Left lung (tissue), 10 donors: ENCODE data around the gene PPP4R3A. TPM values are rescaled to one million over a fixed set of nuclear protein-coding genes. Genes with fewer than 3 reads are reported as not detected.
"Not testable (repeated sequence)": the region's sequence is repeated elsewhere in the genome, so short reads cannot be mapped to it uniquely, and the experiment has no call there.

Source experiments
- ATAC-seq: fragments of 200-7000 bp; cut with Tn5 transposase; one replicate; pipeline ENCODE4 v1.9.1; 2020; ENCODE audit warnings: moderate library complexity
- DNase-seq, 4 donors: peaks; one replicate each; pipeline ENCODE4 v3.0.0-alpha.2; 2013 to 2020
- H3K27ac ChIP-seq, 2 donors: fragments of 200-600 bp; sonication (generic) in 1 of 2; one replicate each; pipeline versions ENCODE4 v1.5.0 to v1.8.0; 2020 to 2021
- H3K27me3 ChIP-seq, 2 donors: fragments of 200-600 bp; sonication (generic) in 1 of 2; one replicate each; pipeline versions ENCODE4 v1.5.0 to v1.8.0; 2020 to 2021
- H3K36me3 ChIP-seq, 2 donors: fragments of 200-600 bp; sonication (generic) in 1 of 2; one replicate each; pipeline versions ENCODE4 v1.5.0 to v1.8.0; 2020 to 2021
- H3K4me1 ChIP-seq, 2 donors: fragments of 200-600 bp; one replicate each; pipeline ENCODE4 v1.8.0; 2021
- H3K4me3 ChIP-seq, 2 donors: fragments of 200-600 bp; sonication (generic) in 1 of 2; one replicate each; pipeline versions ENCODE4 v1.5.0 to v1.8.0; 2020 to 2021; ENCODE audit warnings: mild to moderate bottlenecking in 1 of 2
- H3K9me3 ChIP-seq, 2 donors: fragments of 200-600 bp; sonication (generic) in 1 of 2; one replicate each; pipeline versions ENCODE4 v1.5.0 to v1.8.0; 2020 to 2021
- CTCF ChIP-seq, 2 donors: fragments of 200-600 bp; sonication (generic) in 1 of 2; IDR thresholded peaks; one replicate each; pipeline versions ENCODE4 v1.5.0 to v1.8.0; 2021; ENCODE audit warnings: antibody characterized with exemption in 2 of 2
- intact Hi-C, 2 donors: fragments of 100-400 bp; cut with DNase I; formaldehyde crosslinking; loops; one replicate each; pipeline versions ENCODE4 v1.11.2 to v1.14.2; 2022
- polyA plus RNA-seq, 6 donors: library from polyadenylated mRNA; unstranded; fragments of 120-200 nt; gene quantifications; one replicate each; pipeline ENCODE4 v1.2.1, GENCODE V29; 2013; ENCODE audit not compliant: insufficient read length in 6 of 6
- total RNA-seq, 2 donors: library from RNA; stranded (reverse); fragmentation: NEBNext Ultra II Directional; extraction: Animal tissue kit (Norgen Biotek cat#: 25700); gene quantifications; one replicate each; pipeline ENCODE4 v1.2.1, GENCODE V29; 2021
- donor health status: DM: no; HTN: yes; CAD: no.
- donor health status: DM: no; HTN: no; CAD: no.

Gene PPP4R3A
- total and polyA plus RNA-seq, 8 donors: 68.8 to 125 (median 110) TPM

- Histone ChIP-seq H3K27ac (no peak overlapping the region), H3K27me3 (no peaks in the 10 kb centered on the region), H3K36me3 (peaks cover 0 to 41% of the 10 kb centered on the region in 2 donors), H3K4me3 (no peak overlapping the region), H3K4me1 (peaks cover under 1 to 84% of the 10 kb centered on the region in 2 donors), H3K9me3 (no peaks in the 10 kb centered on the region)
- no peak for DNase-seq
- ATAC-seq: no peak
- intact Hi-C loops: no loop called here
- no peak for TF ChIP-seq CTCF (IDR thresholded peaks at IDR 0.05)
Measured at GRCh38 chr14:91503000-91503504, 7.1 kb downstream of the PPP4R3A start.

DNA sequence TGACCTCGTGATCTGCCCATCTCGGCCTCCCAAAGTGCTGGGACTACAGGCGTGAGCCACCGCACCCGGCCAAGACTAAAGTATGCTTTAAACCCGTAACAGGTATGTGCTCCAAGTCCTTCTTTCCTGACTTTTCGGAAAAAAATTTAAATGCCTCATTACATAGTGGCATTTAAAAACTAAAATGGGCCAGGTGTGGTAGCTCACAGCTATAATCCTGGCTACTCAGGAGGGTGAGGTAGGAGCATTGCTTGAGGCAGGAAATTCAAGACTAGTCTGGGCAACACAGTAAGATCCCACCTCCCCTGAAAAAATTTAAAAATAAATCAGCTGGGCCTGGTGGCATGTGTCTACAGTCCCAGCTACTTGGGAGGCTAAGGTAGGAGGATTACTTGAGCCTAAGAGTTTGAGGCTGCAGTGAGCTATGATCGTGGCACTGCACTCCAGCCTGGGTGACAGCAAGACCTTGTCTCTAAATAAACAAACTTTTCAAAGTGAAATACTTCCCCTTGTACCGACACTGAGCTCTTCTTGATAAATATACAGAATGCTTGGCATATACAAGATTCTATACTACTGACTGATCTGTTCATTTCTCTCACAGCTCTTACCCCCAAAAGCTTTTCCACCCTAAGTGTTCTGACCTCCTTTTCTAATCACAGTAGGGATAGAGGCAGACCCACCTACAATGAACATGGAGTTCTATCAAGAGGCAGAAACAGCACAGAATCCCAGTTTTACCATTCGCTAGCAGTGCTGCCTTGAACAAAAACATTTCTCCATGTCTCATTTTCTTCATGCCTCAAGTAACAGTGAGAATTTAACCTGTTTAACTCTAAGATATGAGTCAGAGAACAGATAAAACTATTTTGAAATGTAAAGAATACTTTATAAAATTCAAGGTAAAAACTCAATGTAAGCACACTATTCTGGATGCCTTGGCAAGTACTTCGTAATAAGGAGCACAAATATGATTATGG is 7.9 kb downstream of the PPP4R3A start:
- TF ChIP-seq CTCF (IDR thresholded peaks at IDR 0.05): no peak
- DNase-seq (no peak), ATAC-seq (no peak)
- H3K4me1 ChIP-seq: peaks cover 9 to 86% of the 10 kb centered on the region in 2 donors
- peaks cover 0 to 41% of the 10 kb centered on the region in 2 donors for H3K36me3 ChIP-seq
- no peak overlapping the region for H3K27ac ChIP-seq
- intact Hi-C loops: no loop called here
- H3K27me3 ChIP-seq: no peaks in the 10 kb centered on the region
- H3K9me3 ChIP-seq: no peaks in the 10 kb centered on the region
- H3K4me3 ChIP-seq: no peak overlapping the region

DNA sequence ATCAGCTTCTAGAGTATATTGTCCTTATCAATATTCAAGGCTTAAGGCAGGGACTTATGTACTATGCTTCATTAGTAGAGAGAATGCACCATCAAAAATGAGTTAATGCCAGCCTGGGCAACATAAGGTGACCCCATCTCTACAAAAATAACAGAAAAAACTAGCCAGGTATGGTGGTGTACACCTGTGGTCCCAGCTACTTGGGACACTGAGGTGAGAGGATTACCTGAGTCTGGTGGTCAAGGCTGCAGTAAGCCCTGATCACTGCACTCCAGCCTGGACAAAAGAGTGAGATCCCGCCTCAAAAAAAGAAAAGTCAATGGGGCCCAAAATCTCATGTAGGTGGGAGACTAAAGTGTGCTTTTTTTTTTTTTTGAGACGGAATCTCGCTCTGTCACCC is 8.8 kb downstream of the PPP4R3A start:
- H3K27ac ChIP-seq: no peak overlapping the region
- H3K9me3 ChIP-seq: no peaks in the 10 kb centered on the region
- H3K27me3 ChIP-seq: no peaks in the 10 kb centered on the region
- no peak for ATAC-seq
- peaks cover 0 to 37% of the 10 kb centered on the region in 2 donors for H3K36me3 ChIP-seq
- peaks cover 13 to 87% of the 10 kb centered on the region in 2 donors for H3K4me1 ChIP-seq
- TF ChIP-seq CTCF (IDR thresholded peaks at IDR 0.05): no peak
- no peak overlapping the region for H3K4me3 ChIP-seq
- intact Hi-C loops: no loop called here
- DNase-seq: no peak

DNA sequence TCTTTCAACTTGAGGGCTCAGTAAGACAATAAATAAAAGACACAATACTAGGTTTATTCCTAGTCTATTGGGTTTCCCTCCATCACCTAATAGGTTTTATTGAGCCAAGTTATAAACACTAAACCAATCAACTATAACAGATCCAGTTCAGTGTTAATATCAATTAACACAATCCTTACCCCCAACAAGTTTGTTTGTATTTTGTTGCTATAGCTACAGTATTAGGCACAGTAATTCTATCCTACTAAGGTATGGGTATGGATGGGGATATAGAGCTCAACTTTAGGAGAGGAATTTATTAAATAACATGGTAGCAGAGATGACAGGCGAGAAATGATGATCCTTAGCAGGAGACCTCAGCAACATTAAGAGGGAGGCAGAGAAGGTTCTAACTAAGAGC is 13.3 kb downstream of the PPP4R3A start:
- no peaks in the 10 kb centered on the region for H3K27me3 ChIP-seq
- no peak overlapping the region for H3K4me3 ChIP-seq
- intact Hi-C loops: no loop called here
- ATAC-seq: peak; percentile 9
- no peak for TF ChIP-seq CTCF (IDR thresholded peaks at IDR 0.05)
- H3K27ac ChIP-seq: peak overlapping the region in 1 of 2 donors; percentile 26
- H3K4me1 ChIP-seq: peaks cover 23 to 88% of the 10 kb centered on the region in 2 donors
- H3K9me3 ChIP-seq: no peaks in the 10 kb centered on the region
- peaks cover 0 to 12% of the 10 kb centered on the region in 2 donors for H3K36me3 ChIP-seq
- no peak for DNase-seq

- DNase-seq, ATAC-seq, H3K27me3 ChIP-seq, H3K4me3 ChIP-seq, intact Hi-C loops, H3K9me3 ChIP-seq, H3K36me3 ChIP-seq: not testable (repeated sequence)
- peak overlapping the region in 1 of 2 donors; percentile 26 for H3K27ac ChIP-seq
- H3K4me1 ChIP-seq: peaks cover 23 to 74% of the 10 kb centered on the region in 2 donors
Measured at GRCh38 chr14:91494392-91495065, 15.6 kb downstream of the PPP4R3A start.
